Islet of Langerhans (tissue), 1 donor: ENCODE measurements around the gene TBC1D24.
"Not testable (repeated sequence)": the region's sequence is repeated elsewhere in the genome, so short reads cannot be mapped to it uniquely, and the experiment has no call there.

ENCODE experiments used
- FAIRE-seq: peaks from one replicate; lab custom pipeline; 2011; peaks lifted over from hg19 to GRCh38; lab: Jason Lieb, UNC

TBC1D24 gene

GRCh38 chr16:2533912-2534311, 59.0 kb downstream of the TBC1D24 start:
- no peak for FAIRE-seq

GRCh38 chr16:2534335-2534734, 59.4 kb downstream of the TBC1D24 start:
- FAIRE-seq = not testable (repeated sequence)

- no peak for FAIRE-seq
Observed at GRCh38 chr16:2535625-2536013, 60.7 kb downstream of the TBC1D24 start.

- no peak for FAIRE-seq
Observed at GRCh38 chr16:2537451-2538379, 62.8 kb downstream of the TBC1D24 start, which contains the start of gene PDPK1. Gene PDPK1 (plus strand): TSS chr16:2538021. CDS start chr16:2538113, 92 bp downstream.

- not testable (repeated sequence) for FAIRE-seq
Observed at GRCh38 chr16:2539192-2539844, 64.4 kb downstream of the TBC1D24 start.

- FAIRE-seq = not testable (repeated sequence)
Observed at GRCh38 chr16:2539845-2540458, 65.0 kb downstream of the TBC1D24 start.

GRCh38 chr16:2540912-2541311, 66.0 kb downstream of the TBC1D24 start:
- FAIRE-seq = not testable (repeated sequence)

- FAIRE-seq = not testable (repeated sequence)
Observed at GRCh38 chr16:2541409-2541808, 66.5 kb downstream of the TBC1D24 start.

- FAIRE-seq = not testable (repeated sequence)
Observed at GRCh38 chr16:2543771-2544170, 68.8 kb downstream of the TBC1D24 start.

GRCh38 chr16:2550283-2550878, 75.5 kb downstream of the TBC1D24 start:
- not testable (repeated sequence) for FAIRE-seq

- not testable (repeated sequence) for FAIRE-seq
Observed at GRCh38 chr16:2551420-2551889, 76.5 kb downstream of the TBC1D24 start.

- FAIRE-seq = not testable (repeated sequence)
Observed at GRCh38 chr16:2554709-2555425, 79.9 kb downstream of the TBC1D24 start.
